COR-L47 (cell line): Measurements from ENCODE around the gene TBC1D22B.
A peak's percentile ranks its signal among the peaks of the same experiment; 100 is the strongest.
"Not testable (repeated sequence)": the region's sequence is repeated elsewhere in the genome, so short reads cannot be mapped to it uniquely, and the experiment has no call there.

Experiments
- DNase-seq: peaks from one replicate; lab custom pipeline; 2025; lab: John Stamatoyannopoulos, UW

Gene TBC1D22B

GRCh38 chr6:37321516-37322415 is 64.2 kb downstream of the TBC1D22B start:
- no peak for DNase-seq

- peak; percentile 47 for DNase-seq
Measured at GRCh38 chr6:37323580-37323979, 66.0 kb downstream of the TBC1D22B start.

DNA sequence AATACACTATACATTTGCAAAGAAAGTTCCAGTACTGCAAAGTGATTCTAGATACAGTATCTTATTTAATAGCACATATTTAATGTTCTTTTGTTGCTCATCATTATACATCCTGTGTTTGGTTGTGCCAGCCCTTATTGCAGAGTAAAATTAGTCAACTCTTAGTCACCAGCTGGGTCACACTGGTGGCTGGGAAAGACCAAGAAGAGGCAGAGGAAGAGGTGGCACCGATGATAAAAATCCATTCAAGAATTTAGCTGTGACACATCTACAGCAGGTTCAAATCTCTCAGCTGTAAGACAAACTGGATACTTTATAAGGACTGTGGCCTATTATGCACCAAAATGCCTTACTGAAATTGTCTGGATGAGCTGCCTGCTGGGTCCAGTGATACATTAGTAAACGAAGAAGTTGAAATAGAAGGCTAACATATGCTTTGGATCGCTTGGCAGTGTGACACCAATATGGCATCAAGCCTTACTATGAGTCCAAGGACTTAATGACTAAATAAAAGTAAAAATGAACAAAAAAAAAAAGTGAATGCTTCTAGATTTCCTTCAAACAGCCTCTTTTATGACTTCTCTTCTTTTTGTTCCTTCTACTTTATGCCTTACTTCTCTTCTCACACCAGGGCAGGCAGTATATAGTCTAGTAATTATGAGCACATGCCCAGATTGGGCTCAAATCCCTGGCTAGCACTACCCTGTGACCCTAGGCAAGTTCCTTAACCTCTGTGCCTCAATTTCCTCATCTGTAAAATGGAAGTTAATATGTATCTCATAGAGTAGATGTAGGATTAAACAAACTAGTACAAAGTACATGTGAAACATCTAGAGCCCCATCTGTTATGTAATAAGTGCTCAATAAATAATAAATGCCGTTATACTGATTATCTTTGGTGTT is 66.8 kb downstream of the TBC1D22B start:
- DNase-seq: no peak

GRCh38 chr6:37330345-37330744 is 72.8 kb downstream of the TBC1D22B start:
- not testable (repeated sequence) for DNase-seq

- DNase-seq: no peak
Measured at GRCh38 chr6:37331047-37331446, 73.5 kb downstream of the TBC1D22B start.

- no peak for DNase-seq
Measured at GRCh38 chr6:37332894-37333293, 75.3 kb downstream of the TBC1D22B start.

- no peak for DNase-seq
Measured at GRCh38 chr6:37334047-37334446, 76.5 kb downstream of the TBC1D22B start.

GRCh38 chr6:37338317-37338716 is 80.7 kb downstream of the TBC1D22B start:
- DNase-seq: not testable (repeated sequence)

DNA sequence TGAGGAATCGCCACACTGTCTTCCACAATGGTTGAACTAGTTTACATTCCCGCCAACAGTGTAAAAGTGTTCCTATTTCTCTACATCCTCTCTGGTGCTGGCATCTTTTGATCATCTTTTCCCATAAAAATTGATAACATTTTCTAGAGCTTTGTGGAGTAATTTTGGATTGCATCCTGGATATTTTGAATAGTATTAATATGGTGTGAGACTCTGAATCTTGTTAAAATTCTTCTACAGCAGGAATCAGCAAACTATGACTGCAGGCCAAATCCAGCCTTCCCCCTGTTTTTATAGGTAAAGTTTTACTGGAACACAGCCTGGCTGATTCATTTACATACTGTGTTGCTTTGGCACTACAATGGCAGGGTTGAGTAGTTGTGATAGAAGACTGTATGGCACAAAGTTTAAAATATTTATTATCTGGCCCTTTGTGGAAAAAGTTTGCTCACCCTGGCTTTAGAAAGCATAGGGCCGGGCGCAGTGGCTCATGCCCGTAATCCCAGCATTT is 81.2 kb downstream of the TBC1D22B start:
- no peak for DNase-seq

GRCh38 chr6:37339741-37340638 is 82.4 kb downstream of the TBC1D22B start:
- DNase-seq: no peak

- no peak for DNase-seq
Measured at GRCh38 chr6:37340639-37340943, 83.0 kb downstream of the TBC1D22B start.

- no peak for DNase-seq
Measured at GRCh38 chr6:37343248-37343647, 85.7 kb downstream of the TBC1D22B start.

DNA sequence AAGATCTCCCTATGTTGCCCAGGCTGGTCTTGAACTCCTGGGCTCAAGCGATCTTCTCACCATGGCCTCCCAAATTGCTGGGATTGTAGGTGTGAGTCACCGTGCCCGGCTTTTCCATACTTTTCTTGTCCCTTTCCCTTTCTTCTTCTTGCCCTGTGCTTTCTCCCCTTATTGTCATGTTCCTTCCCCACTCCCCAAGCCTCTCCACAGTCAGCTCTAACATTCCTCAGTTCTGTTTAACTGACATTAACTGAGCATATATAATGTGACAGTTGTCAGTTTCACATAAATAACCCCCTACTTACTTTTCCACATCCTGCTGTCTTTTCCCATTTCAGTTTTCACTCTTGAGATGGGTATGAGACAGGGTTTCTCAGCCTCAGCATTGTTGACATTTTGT is 86.7 kb downstream of the TBC1D22B start:
- DNase-seq: no peak

GRCh38 chr6:37345804-37346203 is 88.2 kb downstream of the TBC1D22B start:
- not testable (repeated sequence) for DNase-seq

- no peak for DNase-seq
Measured at GRCh38 chr6:37347177-37347576, 89.6 kb downstream of the TBC1D22B start.

- DNase-seq: no peak
Measured at GRCh38 chr6:37347670-37348111, 90.1 kb downstream of the TBC1D22B start.

DNA sequence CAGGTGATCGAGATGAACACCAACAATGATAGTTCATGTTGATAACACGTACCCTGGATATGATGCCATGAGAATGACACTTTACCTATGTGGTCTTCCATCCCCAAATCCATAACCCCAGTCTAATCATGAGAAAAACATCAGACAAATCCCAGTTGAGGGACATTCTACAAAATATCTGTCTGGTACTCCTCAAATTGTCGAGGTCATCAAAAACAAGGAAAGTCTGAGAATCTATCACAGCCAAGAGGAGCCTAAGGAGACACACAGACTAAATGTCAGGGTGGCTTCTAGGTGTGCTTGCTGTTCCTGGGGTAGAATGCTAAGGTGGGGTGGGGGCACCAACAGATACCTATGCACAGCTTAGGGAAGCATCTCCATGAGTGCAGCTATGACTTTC is 93.5 kb downstream of the TBC1D22B start:
- DNase-seq: no peak

DNA sequence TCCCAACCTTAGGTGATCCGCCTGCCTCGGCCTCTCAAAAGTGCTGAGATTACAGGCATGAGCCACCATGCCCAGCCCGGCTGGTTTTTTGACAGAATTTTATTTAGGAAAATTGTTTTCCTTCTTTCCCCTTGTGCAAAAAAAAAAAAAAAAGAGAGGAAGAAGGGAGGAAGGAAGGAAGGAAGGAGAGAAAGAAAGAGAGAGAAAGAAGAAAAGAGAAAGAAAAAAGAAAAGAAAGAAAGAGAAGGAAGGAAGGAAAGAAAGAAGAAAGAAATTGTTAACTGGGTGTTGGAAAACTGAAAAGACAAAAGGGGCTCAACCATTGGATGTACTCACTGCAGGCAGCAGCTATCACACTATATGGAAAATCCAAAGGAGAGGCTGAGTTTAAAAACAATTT is 94.8 kb downstream of the TBC1D22B start:
- DNase-seq: no peak

DNA sequence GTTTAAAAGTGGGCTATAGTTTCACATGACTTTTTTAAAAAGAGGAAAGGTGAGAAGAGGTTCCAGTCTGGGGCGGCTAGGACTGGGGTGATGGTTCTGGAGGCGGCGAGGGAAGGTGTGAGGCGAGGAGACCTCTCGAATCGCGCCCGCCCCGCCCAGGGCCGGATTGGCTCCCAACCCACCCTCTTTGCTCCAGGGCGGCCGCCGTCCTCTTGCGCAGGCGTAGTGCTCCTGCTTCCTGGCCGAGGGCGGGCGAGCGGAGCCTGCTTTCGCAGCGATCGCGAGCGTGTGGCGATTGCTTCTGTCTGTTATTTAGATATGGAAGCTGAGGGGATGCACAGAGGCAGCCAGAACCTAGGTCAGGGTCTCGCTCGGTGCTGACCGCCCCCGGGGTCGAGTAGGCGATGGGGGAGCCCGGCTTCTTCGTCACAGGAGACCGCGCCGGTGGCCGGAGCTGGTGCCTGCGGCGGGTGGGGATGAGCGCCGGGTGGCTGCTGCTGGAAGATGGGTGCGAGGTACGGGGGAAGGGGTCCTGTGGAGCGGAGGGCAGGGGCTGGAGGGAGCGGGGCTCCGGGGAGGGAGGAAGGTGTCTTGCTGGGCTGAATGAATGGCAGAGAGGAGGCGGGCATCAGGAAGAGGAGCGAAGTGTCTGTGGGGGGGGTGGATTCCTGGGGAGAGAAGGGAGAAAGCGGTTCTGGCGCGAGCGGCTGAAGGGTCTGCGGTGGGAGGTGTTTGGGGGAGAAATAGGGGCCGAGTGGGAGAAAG is 96.4 kb downstream of the TBC1D22B start, which contains the start of gene RNF8:
Gene RNF8 (plus strand): TSS at position 223 of the 765 bp plus-strand sequence. CDS start 182 bp downstream, at position 405.
- peak; percentile 79 for DNase-seq

DNA sequence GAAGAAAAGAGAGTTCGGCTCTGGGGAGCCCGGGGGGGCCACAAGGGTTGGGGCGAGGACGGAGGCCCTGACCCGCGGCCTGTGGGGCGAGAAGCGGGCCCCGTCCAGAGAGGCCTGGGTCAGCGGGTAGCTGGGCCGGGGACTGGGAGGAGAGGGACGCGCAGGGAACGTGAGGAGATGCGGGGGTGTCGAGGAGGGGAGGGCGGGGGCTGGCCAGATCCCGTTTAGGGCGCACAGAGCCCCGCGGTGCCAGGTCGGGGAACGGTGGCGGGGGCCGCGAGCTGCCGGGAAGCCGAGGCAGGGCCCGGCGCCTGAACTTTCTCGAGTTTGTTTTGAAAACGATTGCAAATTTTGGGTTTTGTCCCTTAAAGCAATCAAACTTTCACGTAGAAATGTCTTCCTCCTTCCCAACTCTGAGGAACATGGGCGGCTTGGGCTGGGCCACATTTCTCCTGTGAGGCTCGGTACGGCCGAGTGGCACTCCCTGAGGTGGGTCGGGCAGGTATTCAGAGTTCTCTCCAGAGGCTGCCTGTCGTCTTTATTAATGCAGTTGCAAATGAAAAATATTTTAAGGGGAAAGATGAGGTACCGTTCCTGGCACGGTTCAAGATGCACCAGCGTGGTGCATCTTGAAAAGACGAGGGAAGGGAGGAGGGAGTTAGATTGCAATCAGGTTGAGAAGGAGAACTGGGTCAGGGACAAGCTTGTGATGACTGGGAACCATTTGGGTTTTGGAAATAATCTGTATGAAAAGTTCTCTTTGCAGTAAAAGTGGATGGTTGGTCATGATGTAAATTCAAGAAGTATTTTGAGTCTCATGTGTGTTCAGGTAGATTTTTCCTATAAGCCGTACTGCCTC is 97.2 kb downstream of the TBC1D22B start:
- DNase-seq: no peak
